ENCODE results near the gene HARBI1. TPM values are rescaled to one million over a fixed set of nuclear protein-coding genes. Genes with fewer than 3 reads are reported as not detected.

Gene HARBI1
- total RNA-seq, 4 donors from 2014 or later: 2.5 to 7.5 (median 3.6) TPM

DNA sequence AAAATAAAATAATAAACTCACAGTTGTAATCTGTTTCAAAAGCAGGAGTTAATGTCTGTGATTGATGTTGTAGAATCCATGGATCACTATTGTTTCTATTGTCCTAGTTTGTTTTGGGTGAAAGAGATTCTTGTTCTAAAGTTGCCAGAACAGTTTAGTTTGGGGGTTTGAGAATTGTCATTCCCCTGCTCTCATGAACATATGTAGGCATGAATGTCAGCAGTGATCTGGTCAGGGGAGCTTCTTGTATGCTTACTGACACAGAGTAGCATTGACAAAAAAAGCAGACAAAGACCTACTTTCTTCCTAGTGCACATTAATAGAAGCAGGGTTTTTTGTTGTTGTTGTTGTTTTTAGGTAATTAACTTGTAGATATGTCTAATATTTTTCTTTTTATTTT is 44.8 kb upstream of the HARBI1 start:
- TF ChIP-seq, protein P1, sequence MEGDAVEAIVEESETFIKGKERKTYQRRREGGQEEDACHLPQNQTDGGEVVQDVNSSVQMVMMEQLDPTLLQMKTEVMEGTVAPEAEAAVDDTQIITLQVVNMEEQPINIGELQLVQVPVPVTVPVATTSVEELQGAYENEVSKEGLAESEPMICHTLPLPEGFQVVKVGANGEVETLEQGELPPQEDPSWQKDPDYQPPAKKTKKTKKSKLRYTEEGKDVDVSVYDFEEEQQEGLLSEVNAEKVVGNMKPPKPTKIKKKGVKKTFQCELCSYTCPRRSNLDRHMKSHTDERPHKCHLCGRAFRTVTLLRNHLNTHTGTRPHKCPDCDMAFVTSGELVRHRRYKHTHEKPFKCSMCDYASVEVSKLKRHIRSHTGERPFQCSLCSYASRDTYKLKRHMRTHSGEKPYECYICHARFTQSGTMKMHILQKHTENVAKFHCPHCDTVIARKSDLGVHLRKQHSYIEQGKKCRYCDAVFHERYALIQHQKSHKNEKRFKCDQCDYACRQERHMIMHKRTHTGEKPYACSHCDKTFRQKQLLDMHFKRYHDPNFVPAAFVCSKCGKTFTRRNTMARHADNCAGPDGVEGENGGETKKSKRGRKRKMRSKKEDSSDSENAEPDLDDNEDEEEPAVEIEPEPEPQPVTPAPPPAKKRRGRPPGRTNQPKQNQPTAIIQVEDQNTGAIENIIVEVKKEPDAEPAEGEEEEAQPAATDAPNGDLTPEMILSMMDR (IDR thresholded peaks at IDR 0.05; ENCODE audit: low read depth): no peak

GRCh38 chr11:46659908-46660307 is 42.9 kb upstream of the HARBI1 start:
- TF ChIP-seq, protein P1 (IDR thresholded peaks at IDR 0.05; ENCODE audit: low read depth): no peak

DNA sequence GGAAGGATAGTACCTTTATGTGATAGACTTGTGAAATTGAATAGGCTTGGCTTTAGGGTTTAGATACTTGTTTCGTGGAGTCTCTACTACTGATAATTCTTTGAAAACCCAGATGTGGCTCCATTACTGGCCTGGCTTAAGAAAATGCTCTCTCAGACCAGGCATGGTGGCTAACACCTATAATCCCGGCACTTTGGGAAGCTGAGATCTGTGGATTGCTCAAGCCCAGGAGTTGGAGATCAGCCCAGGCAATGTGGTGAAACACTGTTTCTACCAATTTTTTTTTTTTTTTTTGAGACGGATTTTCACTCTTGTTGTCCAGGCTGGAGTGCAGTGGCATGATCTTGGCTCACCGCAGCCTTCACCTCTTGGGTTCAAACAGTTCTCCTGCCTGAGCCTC is 41.2 kb upstream of the HARBI1 start:
- TF ChIP-seq, protein P1 (IDR thresholded peaks at IDR 0.05; ENCODE audit: low read depth): no peak

- TF ChIP-seq, protein P1 (IDR thresholded peaks at IDR 0.05; ENCODE audit: low read depth): no peak
These were observed 40.2 kb upstream of the HARBI1 start for GRCh38 chr11:46657186-46657585.

DNA sequence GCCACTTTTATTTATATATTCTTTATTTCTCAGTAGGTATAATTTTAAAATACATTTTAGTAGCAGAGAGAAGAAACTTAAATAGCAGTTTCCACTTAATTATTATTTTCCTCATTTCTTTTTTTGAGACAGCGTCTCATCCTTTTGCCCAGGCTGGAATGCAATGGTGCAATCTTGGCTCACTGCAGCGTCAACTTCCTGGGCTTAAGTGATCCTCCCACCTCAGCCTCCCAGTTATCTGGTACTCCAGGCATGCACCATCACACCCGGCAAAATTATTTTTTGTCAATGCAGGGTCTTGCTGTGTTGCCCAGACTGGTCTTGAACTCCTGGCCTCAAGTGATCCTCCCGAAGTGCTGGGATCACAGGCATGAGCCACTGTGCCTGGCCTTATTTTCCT is 38.6 kb upstream of the HARBI1 start:
- TF ChIP-seq, protein P1 (IDR thresholded peaks at IDR 0.05; ENCODE audit: low read depth): no peak

GRCh38 chr11:46649180-46649738 is 32.2 kb upstream of the HARBI1 start:
- TF ChIP-seq, protein P1 (IDR thresholded peaks at IDR 0.05; ENCODE audit: low read depth): no peak

DNA sequence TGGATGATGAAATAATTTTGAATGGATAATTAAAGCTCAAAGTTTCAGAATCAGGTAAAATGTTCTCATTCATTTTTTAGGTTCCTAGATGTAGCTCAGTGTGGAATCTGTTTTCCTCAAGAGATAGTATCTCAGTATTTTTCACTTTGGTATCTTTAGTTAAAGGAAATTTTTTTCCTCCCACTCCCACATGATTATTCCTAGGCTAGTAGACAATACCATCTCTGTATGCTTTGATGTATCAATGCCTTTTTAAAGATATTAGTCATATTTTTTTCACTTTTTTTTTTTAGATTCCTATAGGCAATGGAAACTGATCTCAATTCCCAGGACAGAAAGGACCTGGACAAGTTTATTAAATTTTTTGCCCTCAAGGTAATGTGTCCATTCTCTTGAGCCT is 27.0 kb upstream of the HARBI1 start:
- TF ChIP-seq, protein P1 (IDR thresholded peaks at IDR 0.05; ENCODE audit: low read depth): no peak
